Lower leg skin (tissue), 3 donors: ENCODE results near the gene KNCN.

ENCODE experiments used
- POLR2A ChIP-seq, 2 donors: fragments of 450-650 bp; IDR thresholded peaks; one replicate each; pipeline ENCODE4 v1.6.1; 2016 to 2017; ENCODE audit warnings: antibody characterized with exemption in 2 of 2, mild to moderate bottlenecking in 1 of 2, moderate library complexity in 1 of 2
- TF ChIP-seq, protein P1 (sequence below), 3 donors: fragments of 450-650 bp; IDR thresholded peaks; one replicate each; pipeline ENCODE4 v1.5.1; 2016; ENCODE audit warnings: antibody characterized with exemption in 3 of 3, mild to moderate bottlenecking in 3 of 3, moderate library complexity in 2 of 3

- no peak for TF ChIP-seq POLR2A (IDR thresholded peaks at IDR 0.05)
- TF ChIP-seq, protein P1, sequence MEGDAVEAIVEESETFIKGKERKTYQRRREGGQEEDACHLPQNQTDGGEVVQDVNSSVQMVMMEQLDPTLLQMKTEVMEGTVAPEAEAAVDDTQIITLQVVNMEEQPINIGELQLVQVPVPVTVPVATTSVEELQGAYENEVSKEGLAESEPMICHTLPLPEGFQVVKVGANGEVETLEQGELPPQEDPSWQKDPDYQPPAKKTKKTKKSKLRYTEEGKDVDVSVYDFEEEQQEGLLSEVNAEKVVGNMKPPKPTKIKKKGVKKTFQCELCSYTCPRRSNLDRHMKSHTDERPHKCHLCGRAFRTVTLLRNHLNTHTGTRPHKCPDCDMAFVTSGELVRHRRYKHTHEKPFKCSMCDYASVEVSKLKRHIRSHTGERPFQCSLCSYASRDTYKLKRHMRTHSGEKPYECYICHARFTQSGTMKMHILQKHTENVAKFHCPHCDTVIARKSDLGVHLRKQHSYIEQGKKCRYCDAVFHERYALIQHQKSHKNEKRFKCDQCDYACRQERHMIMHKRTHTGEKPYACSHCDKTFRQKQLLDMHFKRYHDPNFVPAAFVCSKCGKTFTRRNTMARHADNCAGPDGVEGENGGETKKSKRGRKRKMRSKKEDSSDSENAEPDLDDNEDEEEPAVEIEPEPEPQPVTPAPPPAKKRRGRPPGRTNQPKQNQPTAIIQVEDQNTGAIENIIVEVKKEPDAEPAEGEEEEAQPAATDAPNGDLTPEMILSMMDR (IDR thresholded peaks at IDR 0.05): no peak
Observed at GRCh38 chr1:46515576-46515975, 35.9 kb downstream of the KNCN start.
